Measurements from ENCODE around the gene DLG2. TPM values are rescaled to one million over a fixed set of nuclear protein-coding genes. Genes with fewer than 3 reads are reported as not detected.

DLG2 gene
- total RNA-seq, 1 donor from 2014 or later, result 7.2 TPM

DNA sequence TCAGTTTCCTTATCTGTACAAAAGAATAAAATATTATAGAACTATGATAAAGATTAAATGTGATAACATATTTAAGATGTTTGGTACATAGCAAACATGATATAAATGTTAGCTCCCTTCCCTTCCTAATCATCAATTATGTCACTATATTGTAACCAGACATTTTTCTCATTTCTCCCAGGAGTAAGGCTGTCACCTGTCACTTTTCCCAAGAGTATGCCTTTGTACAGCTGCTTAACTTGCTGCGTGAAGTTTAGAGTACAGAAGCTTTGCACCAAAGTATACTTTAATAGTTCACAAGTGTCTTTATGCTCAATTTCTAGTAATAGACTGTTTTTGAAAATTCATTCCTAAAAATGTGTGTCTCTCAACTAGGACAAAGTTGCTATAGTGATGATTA, 186.9 kb downstream of the DLG2 start:
- TF ChIP-seq, protein P1, sequence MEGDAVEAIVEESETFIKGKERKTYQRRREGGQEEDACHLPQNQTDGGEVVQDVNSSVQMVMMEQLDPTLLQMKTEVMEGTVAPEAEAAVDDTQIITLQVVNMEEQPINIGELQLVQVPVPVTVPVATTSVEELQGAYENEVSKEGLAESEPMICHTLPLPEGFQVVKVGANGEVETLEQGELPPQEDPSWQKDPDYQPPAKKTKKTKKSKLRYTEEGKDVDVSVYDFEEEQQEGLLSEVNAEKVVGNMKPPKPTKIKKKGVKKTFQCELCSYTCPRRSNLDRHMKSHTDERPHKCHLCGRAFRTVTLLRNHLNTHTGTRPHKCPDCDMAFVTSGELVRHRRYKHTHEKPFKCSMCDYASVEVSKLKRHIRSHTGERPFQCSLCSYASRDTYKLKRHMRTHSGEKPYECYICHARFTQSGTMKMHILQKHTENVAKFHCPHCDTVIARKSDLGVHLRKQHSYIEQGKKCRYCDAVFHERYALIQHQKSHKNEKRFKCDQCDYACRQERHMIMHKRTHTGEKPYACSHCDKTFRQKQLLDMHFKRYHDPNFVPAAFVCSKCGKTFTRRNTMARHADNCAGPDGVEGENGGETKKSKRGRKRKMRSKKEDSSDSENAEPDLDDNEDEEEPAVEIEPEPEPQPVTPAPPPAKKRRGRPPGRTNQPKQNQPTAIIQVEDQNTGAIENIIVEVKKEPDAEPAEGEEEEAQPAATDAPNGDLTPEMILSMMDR (IDR thresholded peaks at IDR 0.05), result no peak
- H3K4me3 ChIP-seq, result no peak overlapping the region
- DNase-seq (no peak), ATAC-seq (no peak)
- no peak overlapping the region for H3K27ac ChIP-seq
- H3K4me1 ChIP-seq, result no peaks in the 10 kb centered on the region
- H3K9me3 ChIP-seq, result peaks cover 4% of the 10 kb centered on the region
- H3K36me3 ChIP-seq, result no peaks in the 10 kb centered on the region
- intact Hi-C loops (cut with DNase I), result no loop called here
- no peaks in the 10 kb centered on the region for H3K27me3 ChIP-seq (ENCODE audit: low read depth)

DNA sequence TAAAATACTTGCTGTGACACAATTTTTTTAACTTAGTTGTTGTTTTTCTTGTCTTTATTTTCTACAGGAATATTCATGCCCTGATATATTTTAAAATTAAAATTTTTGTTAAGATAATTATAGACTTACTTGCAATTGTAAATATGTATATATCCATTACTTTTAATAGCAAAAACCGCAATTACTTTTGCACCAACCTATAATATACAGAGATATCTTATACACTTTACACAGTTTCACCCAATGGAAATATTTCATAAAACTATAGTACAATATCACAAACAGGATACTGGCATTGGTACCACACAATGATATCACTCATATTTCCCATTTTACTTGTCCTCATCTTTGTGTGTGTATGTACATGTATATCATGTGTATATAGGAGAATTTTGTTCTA, 188.8 kb downstream of the DLG2 start:
- H3K27me3 ChIP-seq (ENCODE audit: low read depth), result no peaks in the 10 kb centered on the region

DNA sequence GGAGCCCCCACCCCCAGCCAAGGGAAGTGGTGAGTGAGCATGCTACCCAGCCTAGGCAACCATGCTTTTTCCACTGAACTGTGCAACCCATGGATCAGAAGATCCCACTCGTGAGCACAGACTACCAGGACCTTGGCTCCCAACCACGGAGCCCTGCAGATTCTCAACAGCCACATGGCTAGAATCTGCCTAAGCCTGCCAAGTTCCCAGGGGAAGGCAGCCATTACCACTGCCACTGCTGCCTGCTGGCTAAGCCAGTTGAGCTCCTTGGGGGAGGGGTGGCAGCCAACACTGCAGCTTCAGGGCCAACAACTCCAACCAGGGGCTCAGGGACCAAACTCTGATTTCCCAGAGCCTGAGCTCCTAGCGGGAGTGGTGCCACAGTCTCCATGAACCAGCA, 195.8 kb downstream of the DLG2 start:
- Histone ChIP-seq H3K9me3 (peaks cover 34% of the 10 kb centered on the region), H3K36me3 (no peaks in the 10 kb centered on the region), H3K4me1 (no peaks in the 10 kb centered on the region), H3K4me3 (no peak overlapping the region), H3K27me3 (ENCODE audit: low read depth) (no peaks in the 10 kb centered on the region), H3K27ac (no peak overlapping the region)
- no peak for ATAC-seq
- intact Hi-C loops (cut with DNase I), result no loop called here
- TF ChIP-seq, protein P1 (IDR thresholded peaks at IDR 0.05), result no peak
- DNase-seq, result no peak

More for the DNA sequence above, 188.8 kb downstream of the DLG2 start:
- intact Hi-C loops (cut with DNase I), result no loop called here
- ATAC-seq (no peak), DNase-seq (no peak)
- TF ChIP-seq, protein P1 (IDR thresholded peaks at IDR 0.05), result no peak
- Histone ChIP-seq H3K27ac (no peak overlapping the region), H3K9me3 (peaks cover 20% of the 10 kb centered on the region), H3K36me3 (no peaks in the 10 kb centered on the region), H3K4me1 (no peaks in the 10 kb centered on the region), H3K4me3 (no peak overlapping the region)

DNA sequence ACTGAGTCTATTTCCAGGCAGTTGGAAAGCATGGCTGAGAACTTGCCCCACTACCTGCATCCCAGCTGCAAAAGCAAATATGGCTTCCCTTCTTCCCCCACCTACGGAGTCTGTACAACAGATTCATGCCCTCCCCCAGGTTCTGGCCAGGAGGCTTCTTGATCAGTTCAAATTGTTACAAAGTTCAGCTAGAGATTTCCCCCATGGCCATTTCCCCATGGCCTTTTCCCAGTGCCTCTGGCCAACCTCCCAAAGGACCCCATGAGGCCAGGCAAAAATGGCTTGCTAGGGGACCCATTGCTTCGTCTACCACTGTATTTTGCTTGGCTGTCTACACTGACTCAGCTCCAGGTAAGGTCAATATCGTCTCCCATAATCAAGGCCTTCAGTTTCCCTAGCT, 203.3 kb downstream of the DLG2 start:
- Histone ChIP-seq H3K4me1 (no peaks in the 10 kb centered on the region), H3K36me3 (no peaks in the 10 kb centered on the region), H3K27me3 (ENCODE audit: low read depth) (no peaks in the 10 kb centered on the region), H3K4me3 (no peak overlapping the region), H3K27ac (no peak overlapping the region), H3K9me3 (no peaks in the 10 kb centered on the region)
- TF ChIP-seq, protein P1 (IDR thresholded peaks at IDR 0.05), result no peak
- ATAC-seq (no peak), DNase-seq (no peak)
- intact Hi-C loops (cut with DNase I), result no loop called here

DNA sequence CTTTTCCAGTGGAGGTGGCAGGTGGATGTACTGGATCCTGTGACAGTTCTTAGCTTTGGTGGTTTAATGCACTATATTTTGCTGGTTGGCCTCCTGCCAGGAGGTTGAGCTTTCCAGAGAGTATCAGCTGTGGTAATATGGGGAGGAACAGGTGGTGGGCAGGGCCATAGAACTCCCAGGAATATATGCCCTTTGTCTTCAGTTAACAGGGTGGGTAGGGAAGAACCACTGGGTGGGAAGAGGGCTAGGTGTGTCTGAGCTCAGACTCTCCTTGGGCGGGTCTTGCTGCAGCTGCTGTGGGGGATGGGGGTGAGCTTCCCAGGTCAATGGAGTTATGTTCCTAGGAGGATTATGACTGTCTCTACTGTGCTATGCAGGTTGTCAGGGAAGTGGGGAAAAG, 203.8 kb downstream of the DLG2 start:
- no peaks in the 10 kb centered on the region for H3K4me1 ChIP-seq
- TF ChIP-seq, protein P1 (IDR thresholded peaks at IDR 0.05), result no peak
- intact Hi-C loops (cut with DNase I), result no loop called here
- ATAC-seq (no peak), DNase-seq (no peak)
- H3K9me3 ChIP-seq, result no peaks in the 10 kb centered on the region
- no peak overlapping the region for H3K4me3 ChIP-seq
- H3K36me3 ChIP-seq, result no peaks in the 10 kb centered on the region
- no peaks in the 10 kb centered on the region for H3K27me3 ChIP-seq (ENCODE audit: low read depth)
- H3K27ac ChIP-seq, result no peak overlapping the region

DNA sequence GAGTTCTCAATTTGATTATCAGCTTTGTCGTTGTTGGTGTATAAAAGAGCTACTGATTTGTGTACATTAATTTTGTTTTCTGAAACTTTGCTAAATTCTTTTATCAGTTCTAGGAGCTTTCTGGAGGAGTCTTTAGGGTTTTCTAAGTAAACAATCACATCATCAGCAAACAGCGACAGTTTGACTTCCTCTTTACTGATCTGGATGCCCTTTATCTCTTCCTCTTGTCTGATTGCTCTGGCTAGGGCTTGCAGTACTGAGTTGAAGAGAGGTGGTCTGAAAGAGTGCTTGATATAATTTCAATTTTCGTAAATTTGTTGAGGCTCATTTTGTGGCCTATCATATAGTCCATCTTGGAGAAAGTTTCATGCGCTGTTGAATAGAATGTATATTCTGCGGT, 213.0 kb downstream of the DLG2 start:
- TF ChIP-seq, protein P1 (IDR thresholded peaks at IDR 0.05), result no peak
- Histone ChIP-seq H3K36me3 (no peaks in the 10 kb centered on the region), H3K9me3 (peaks cover 21% of the 10 kb centered on the region), H3K27me3 (ENCODE audit: low read depth) (no peaks in the 10 kb centered on the region), H3K27ac (no peak overlapping the region), H3K4me3 (no peak overlapping the region), H3K4me1 (no peaks in the 10 kb centered on the region)
- intact Hi-C loops (cut with DNase I), result no loop called here
- DNase-seq, result no peak
- ATAC-seq, result no peak
